NK-92 treated with Interleukin-12 subunit alpha and Interleukin-12 subunit beta, amount 100 ng/mL, for 24 hours (cell line): ENCODE measurements around the gene DAPK2.

Experiments
- DNase-seq: peaks from one replicate; lab custom pipeline; 2025; lab: John Stamatoyannopoulos, UW

Gene DAPK2

GRCh38 chr15:63997715-63998442 lies 48.4 kb downstream of the DAPK2 start:
- no peak for DNase-seq

DNA sequence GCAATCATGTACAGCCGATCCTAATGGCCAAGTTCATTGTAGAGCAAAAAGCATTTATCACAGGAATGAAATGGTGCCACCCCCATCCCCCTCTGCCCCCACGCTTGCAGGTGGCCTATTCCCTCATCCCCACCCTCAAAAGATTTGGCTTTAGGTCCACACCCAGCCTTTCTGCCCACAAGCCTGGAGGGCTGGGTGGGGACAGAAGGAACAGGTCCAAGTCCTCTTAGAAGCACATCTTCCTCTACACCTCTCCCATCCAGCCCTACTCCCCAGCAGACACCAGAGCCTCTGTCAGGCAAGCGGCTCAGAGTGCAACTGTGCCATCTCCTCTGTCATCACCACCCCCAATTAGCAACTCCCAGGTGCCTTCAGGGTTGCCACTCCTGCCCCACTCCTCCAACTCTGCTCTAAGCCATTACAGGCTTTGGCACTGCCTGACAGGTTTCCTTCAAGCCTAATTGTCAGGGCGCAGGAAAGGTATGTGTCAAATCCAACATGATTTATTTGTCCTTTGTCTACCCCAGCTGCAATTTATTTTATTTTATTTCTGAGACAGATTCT lies 49.4 kb downstream of the DAPK2 start:
- DNase-seq = no peak

GRCh38 chr15:63995789-63996188 lies 50.5 kb downstream of the DAPK2 start:
- DNase-seq = no peak

GRCh38 chr15:63994073-63994600 lies 52.1 kb downstream of the DAPK2 start:
- DNase-seq = no peak

- no peak for DNase-seq
Observed at GRCh38 chr15:63992300-63992699, 54.0 kb downstream of the DAPK2 start.

GRCh38 chr15:63991706-63992105 lies 54.6 kb downstream of the DAPK2 start:
- no peak for DNase-seq

DNA sequence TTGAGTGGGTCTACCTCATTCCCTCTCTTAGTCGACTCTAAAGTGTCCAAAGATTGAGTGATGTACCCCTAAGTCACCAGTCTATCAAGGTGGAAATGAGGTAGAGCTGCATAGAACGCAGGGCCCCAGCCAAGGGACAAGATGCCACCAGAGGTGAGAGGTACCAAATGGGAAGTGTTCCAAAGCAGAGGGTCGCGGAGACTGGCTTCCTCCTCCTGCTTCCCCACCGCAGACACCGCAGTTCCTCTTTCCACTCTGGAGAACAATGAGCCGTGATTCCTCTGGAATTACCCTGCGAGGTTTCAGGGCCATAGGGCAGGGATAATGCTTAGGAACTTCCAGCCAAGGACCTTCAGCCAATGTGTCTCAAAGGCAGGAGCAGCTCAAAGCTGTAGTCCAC lies 55.8 kb downstream of the DAPK2 start:
- no peak for DNase-seq

DNA sequence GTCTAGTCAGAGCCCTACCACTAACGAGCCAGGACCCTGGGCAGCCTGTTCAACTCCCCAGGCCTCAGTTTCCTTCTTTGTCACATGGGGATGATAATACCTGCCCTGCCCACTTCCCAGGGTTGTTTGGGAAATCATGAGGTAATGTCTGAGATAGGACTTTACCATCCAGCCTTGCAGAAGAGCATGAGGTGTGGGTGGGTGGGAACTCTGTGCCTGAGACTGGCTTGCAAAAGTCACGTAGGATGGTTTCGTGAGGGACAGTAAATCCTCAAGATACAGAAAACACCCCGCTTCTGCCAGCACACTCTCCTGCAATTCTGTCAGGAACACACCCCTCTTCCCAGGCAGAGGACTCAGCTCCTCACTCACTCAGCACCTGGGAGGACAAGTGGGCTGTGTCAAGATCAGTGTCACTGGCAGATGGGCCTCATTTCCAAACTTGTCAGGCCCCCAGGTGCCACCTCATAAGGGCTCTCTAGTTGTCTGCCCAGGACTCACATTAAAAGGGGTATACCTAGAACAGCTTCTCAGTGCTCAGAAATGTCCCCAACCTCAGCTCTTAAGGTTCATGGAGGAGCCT lies 58.4 kb downstream of the DAPK2 start:
- DNase-seq = no peak

- DNase-seq = no peak
Observed at GRCh38 chr15:63986751-63987341, 59.4 kb downstream of the DAPK2 start.

- DNase-seq = no peak
Observed at GRCh38 chr15:63986185-63986680, 60.1 kb downstream of the DAPK2 start.

DNA sequence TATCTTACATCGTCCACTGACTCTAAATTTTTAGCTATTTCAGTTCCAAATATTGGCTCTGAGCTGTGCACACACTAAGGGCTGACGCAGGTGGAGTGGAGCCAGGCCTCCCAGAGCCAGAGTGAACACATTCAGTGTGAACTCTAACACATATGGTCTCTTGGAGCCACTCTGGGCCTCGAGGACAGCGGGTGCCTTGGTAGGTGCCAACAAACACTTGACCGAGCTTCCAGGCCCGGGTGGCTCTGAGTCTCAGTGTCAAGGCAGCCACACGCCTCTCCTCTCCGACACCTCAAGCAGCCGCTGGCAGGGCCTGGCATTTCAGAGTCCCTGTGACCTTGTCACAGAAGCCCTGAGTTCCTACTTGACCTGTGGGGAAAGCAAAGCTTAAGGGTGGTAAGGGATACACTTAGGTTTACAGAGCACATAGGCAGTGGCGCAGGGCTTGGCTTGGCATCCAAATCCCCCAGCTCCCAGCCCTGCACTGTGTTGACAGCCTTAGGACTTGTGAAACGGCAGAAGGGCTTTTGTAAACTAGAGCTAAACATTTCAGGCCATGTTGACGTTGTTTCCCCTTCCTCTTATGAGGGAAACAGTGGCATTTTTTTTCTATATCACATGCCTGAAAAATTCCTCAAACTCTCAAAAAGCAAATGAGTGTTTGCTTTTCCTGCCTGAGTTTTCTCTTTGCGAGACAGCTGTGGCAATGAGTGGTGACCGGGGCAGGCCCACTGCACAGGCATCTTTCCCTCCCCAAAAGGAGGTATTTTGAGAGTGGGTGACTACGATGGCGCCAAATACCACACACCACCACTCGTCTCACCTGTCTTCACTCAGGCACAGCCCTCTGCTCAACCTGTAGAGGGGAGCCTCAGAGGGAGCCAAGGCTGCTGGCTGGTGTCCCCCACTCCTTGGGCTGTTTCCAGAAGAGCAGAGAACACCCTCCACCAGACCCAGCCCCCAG lies 60.8 kb downstream of the DAPK2 start:
- no peak for DNase-seq

DNA sequence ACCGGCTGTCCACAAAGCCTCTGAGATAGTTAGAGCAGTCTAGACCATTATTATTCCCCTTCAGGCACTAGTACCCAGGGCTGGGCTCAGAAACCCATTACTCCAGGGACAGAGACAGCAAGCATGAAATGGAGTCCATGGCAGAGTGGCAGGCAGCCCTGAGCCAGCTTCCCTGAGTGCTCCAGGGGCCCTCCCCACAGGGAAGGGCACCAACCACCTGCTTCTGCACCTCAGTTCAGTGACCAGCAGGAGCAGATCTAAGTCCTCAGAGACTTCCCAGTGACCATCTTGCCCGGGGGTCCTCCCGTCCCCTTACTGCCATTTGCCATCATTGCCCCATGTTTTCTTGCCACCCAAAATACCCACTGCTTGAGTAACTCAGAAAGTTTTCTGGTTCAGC lies 62.0 kb downstream of the DAPK2 start:
- no peak for DNase-seq

- no peak for DNase-seq
Observed at GRCh38 chr15:63983061-63983711, 63.1 kb downstream of the DAPK2 start.

DNA sequence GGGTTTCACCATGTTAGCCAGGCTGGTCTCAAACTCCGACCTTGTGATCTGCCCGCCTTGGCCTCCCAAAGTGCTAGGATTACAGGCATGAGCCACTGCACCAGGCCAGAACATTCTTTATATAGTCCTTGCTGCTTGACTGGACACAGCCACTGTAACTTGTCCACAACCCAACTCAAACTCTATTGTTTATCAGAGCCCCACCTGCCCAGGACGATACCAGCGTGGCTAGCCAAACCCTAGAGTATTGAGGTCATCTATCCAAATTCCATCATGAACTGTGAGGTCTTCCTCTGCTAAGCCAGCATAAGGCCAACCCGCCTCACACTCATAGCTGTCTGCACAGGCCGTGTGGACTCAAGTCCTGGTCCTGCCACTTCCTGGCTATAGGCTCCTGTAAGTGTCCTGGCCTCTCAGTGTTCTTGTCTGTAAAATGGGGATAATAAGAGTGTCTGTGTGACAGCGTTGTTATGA lies 63.9 kb downstream of the DAPK2 start:
- no peak for DNase-seq

GRCh38 chr15:63981596-63982320 lies 64.5 kb downstream of the DAPK2 start:
- no peak for DNase-seq

GRCh38 chr15:63979262-63979793 lies 67.0 kb downstream of the DAPK2 start:
- DNase-seq = no peak

DNA sequence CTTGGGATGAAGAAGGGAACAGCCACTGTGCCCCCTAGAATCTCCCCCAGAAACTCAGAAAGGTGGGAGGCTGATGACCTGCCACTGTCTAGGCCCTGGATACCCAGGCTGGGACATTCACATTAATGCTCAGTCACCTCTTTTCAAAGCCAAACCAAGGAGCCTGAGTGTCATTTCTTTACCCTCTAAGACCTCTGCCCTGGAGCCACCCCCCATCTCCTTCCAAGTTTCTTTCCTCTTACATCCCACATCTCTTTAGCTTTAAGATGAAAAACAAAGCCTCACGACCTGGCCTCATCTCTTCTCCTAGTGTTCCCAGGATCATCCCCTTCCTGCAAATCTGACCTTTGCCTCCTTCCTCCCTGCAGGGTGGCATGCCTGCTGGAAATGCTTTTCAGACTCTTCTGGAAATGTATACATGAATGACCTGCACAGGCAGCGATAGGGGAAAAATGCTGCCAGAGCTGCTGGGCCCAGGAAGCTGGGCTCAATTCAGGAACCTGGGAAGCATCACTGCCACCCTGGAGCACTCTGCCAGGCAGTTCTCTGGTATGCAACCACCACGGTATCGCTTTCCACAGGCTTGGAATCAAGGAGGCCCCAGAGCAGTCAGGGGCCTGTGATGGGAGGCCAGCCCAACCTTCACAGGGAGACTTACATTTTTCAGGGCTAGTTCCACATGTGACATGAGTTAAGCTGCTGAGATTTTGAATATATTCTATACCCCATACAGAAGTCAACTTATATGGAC lies 67.6 kb downstream of the DAPK2 start:
- no peak for DNase-seq

DNA sequence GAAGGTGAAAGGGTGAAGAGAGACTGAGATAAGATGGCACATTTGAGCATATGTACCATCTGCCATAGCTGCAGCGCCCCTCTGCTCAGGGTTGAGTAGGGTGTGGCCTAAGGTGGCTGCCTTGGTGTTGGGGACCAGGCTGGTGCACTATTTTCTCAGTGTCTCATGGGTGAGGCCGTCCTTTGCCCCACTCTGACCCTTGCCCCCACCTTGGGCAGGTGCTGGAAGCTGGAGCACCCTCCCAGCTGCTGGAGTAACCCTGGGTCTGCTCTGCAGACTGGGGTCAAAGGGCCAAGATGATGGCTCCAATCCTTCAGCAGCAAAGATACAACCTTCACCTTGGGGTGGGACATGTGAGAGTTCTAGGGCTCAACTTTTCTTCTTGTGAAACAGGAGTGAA lies 69.2 kb downstream of the DAPK2 start:
- DNase-seq = no peak

- no peak for DNase-seq
Observed at GRCh38 chr15:63974021-63974420, 72.3 kb downstream of the DAPK2 start.
